ENCODE measurements around the gene CLSTN2.

The CLSTN2 gene

GRCh38 chr3:140443073-140443472 is 508.1 kb downstream of the CLSTN2 start:
- H3K4me3 ChIP-seq (ENCODE audit: low read length) = no peak overlapping the region
- no peaks in the 10 kb centered on the region for H3K9me2 ChIP-seq (replicated peaks; ENCODE audit: insufficient read depth, low read length)
- H3K27me3 ChIP-seq (replicated peaks; ENCODE audit: insufficient read depth, low read length) = no peaks in the 10 kb centered on the region
- H3K4me1 ChIP-seq (ENCODE audit: low read length) = no peaks in the 10 kb centered on the region
- no peaks in the 10 kb centered on the region for H3K36me3 ChIP-seq (replicated peaks; ENCODE audit: insufficient read depth, low read length)
- H3K9me3 ChIP-seq (replicated peaks; ENCODE audit: insufficient read depth, low read length) = no peaks in the 10 kb centered on the region
- TF ChIP-seq, protein P1, sequence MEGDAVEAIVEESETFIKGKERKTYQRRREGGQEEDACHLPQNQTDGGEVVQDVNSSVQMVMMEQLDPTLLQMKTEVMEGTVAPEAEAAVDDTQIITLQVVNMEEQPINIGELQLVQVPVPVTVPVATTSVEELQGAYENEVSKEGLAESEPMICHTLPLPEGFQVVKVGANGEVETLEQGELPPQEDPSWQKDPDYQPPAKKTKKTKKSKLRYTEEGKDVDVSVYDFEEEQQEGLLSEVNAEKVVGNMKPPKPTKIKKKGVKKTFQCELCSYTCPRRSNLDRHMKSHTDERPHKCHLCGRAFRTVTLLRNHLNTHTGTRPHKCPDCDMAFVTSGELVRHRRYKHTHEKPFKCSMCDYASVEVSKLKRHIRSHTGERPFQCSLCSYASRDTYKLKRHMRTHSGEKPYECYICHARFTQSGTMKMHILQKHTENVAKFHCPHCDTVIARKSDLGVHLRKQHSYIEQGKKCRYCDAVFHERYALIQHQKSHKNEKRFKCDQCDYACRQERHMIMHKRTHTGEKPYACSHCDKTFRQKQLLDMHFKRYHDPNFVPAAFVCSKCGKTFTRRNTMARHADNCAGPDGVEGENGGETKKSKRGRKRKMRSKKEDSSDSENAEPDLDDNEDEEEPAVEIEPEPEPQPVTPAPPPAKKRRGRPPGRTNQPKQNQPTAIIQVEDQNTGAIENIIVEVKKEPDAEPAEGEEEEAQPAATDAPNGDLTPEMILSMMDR (IDR thresholded peaks at IDR 0.05; ENCODE audit: low read length) = no peak
- TF ChIP-seq EZH2phosphoT487 (IDR thresholded peaks at IDR 0.05; ENCODE audit: low read length) (no peak), EZH2 (optimal IDR thresholded peaks at IDR 0.05; ENCODE audit: low read depth, low read length) (no peak)
- no peaks in the 10 kb centered on the region for H3F3A ChIP-seq (ENCODE audit: insufficient read depth, low read length)
- no peak overlapping the region for H2AFZ ChIP-seq (ENCODE audit: low read length)
- no peaks in the 10 kb centered on the region for H4K20me1 ChIP-seq (ENCODE audit: insufficient read depth, low read length)
- no peak overlapping the region for H3K4me2 ChIP-seq (ENCODE audit: low read depth, low read length)
- no peak overlapping the region for H3K9ac ChIP-seq (ENCODE audit: low read length)
- H3K79me2 ChIP-seq (ENCODE audit: low read length) = no peaks in the 10 kb centered on the region
- no peak overlapping the region for H3K27ac ChIP-seq (ENCODE audit: low read length)
- no peak for DNase-seq

GRCh38 chr3:140443806-140444205 is 508.8 kb downstream of the CLSTN2 start:
- H3K27ac ChIP-seq (ENCODE audit: low read length) = no peak overlapping the region
- H3F3A ChIP-seq (ENCODE audit: insufficient read depth, low read length) = no peaks in the 10 kb centered on the region
- no peaks in the 10 kb centered on the region for H3K27me3 ChIP-seq (replicated peaks; ENCODE audit: insufficient read depth, low read length)
- H3K9ac ChIP-seq (ENCODE audit: low read length) = no peak overlapping the region
- H3K79me2 ChIP-seq (ENCODE audit: low read length) = no peaks in the 10 kb centered on the region
- TF ChIP-seq, protein P1 (IDR thresholded peaks at IDR 0.05; ENCODE audit: low read length) = no peak
- TF ChIP-seq EZH2 (optimal IDR thresholded peaks at IDR 0.05; ENCODE audit: low read depth, low read length) = no peak
- TF ChIP-seq EZH2phosphoT487 (IDR thresholded peaks at IDR 0.05; ENCODE audit: low read length) = no peak
- H3K9me3 ChIP-seq (replicated peaks; ENCODE audit: insufficient read depth, low read length) = no peaks in the 10 kb centered on the region
- no peak overlapping the region for H3K4me2 ChIP-seq (ENCODE audit: low read depth, low read length)
- no peak for DNase-seq
- no peak overlapping the region for H2AFZ ChIP-seq (ENCODE audit: low read length)
- no peaks in the 10 kb centered on the region for H3K9me2 ChIP-seq (replicated peaks; ENCODE audit: insufficient read depth, low read length)
- no peaks in the 10 kb centered on the region for H3K36me3 ChIP-seq (replicated peaks; ENCODE audit: insufficient read depth, low read length)
- H3K4me1 ChIP-seq (ENCODE audit: low read length) = no peaks in the 10 kb centered on the region
- H4K20me1 ChIP-seq (ENCODE audit: insufficient read depth, low read length) = no peaks in the 10 kb centered on the region
- no peak overlapping the region for H3K4me3 ChIP-seq (ENCODE audit: low read length)

DNA sequence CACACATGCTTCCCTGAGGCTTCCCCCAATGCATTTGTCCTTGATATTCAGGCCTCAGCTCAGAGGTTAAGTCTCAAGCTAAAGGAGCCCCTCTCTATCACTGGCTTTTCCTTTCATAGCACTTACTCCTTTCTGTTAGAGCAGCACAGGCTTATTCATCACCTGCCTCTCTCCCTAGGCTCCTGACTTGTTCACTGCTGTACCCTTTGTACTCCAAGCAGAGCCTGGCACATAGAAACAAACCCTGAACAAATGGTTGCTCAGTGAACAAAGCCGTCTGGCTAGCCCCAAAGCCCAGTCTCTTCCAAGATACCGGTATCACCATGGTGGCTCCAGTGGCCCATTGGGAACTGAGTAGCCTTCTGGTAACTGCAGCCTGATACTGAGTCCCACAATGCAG is 511.7 kb downstream of the CLSTN2 start:
- Histone ChIP-seq H3K4me1 (ENCODE audit: low read length) (no peaks in the 10 kb centered on the region), H3K79me2 (ENCODE audit: low read length) (no peaks in the 10 kb centered on the region), H3K9me3 (replicated peaks; ENCODE audit: insufficient read depth, low read length) (no peaks in the 10 kb centered on the region), H4K20me1 (ENCODE audit: insufficient read depth, low read length) (no peaks in the 10 kb centered on the region), H3K4me2 (ENCODE audit: low read depth, low read length) (no peak overlapping the region), H2AFZ (ENCODE audit: low read length) (no peak overlapping the region), H3K36me3 (replicated peaks; ENCODE audit: insufficient read depth, low read length) (no peaks in the 10 kb centered on the region), H3K9me2 (replicated peaks; ENCODE audit: insufficient read depth, low read length) (no peaks in the 10 kb centered on the region), H3F3A (ENCODE audit: insufficient read depth, low read length) (no peaks in the 10 kb centered on the region), H3K9ac (ENCODE audit: low read length) (no peak overlapping the region), H3K27ac (ENCODE audit: low read length) (no peak overlapping the region), H3K27me3 (replicated peaks; ENCODE audit: insufficient read depth, low read length) (no peaks in the 10 kb centered on the region), H3K4me3 (ENCODE audit: low read length) (no peak overlapping the region)
- TF ChIP-seq, protein P1 (IDR thresholded peaks at IDR 0.05; ENCODE audit: low read length) = no peak
- TF ChIP-seq EZH2phosphoT487 (IDR thresholded peaks at IDR 0.05; ENCODE audit: low read length) (no peak), EZH2 (optimal IDR thresholded peaks at IDR 0.05; ENCODE audit: low read depth, low read length) (no peak)
- no peak for DNase-seq

Measured in MM.1S (cell line).